Astrocyte (in vitro differentiated cells and primary cell): ENCODE results near the gene NR2F1. TPM values are rescaled to one million over a fixed set of nuclear protein-coding genes. Genes with fewer than 3 reads are reported as not detected.

Experiments
- DNase-seq: peaks from one replicate; pipeline ENCODE4 v3.0.0-alpha.2; 2010; ENCODE audit warnings: low read depth
- FAIRE-seq: peaks from 2 replicates; lab custom pipeline; 2011; peaks lifted over from hg19 to GRCh38; lab: Jason Lieb, UNC
- H2AFZ ChIP-seq: 2 replicates; pipeline ENCODE4 v1.6.0; 2012; ENCODE audit warnings: low read depth, low read length, inconsistent platforms
- H3K27ac ChIP-seq: 2 replicates; pipeline ENCODE4 v1.5.1; 2011; ENCODE audit warnings: low read depth, low read length, inconsistent platforms
- H3K27me3 ChIP-seq: 2 replicates; pipeline ENCODE4 v1.6.0; 2011; ENCODE audit warnings: low read length, inconsistent platforms; ENCODE audit not compliant: insufficient read depth
- H3K36me3 ChIP-seq: 2 replicates; pipeline ENCODE4 v1.5.1; 2011; ENCODE audit warnings: low read length, inconsistent platforms; ENCODE audit not compliant: insufficient read depth
- H3K4me1 ChIP-seq: 2 replicates; pipeline ENCODE4 v1.5.1; 2011; ENCODE audit warnings: low read length, inconsistent platforms; ENCODE audit not compliant: insufficient read depth
- H3K4me2 ChIP-seq: 2 replicates; pipeline ENCODE4 v1.6.0; 2012; ENCODE audit warnings: low read length, inconsistent platforms
- H3K4me3 ChIP-seq: 2 replicates; pipeline ENCODE4 v1.5.1; 2011; ENCODE audit warnings: low read depth, mild to moderate bottlenecking, low read length, inconsistent platforms; ENCODE audit not compliant: insufficient read depth
- H3K79me2 ChIP-seq: 2 replicates; pipeline ENCODE4 v1.6.0; 2012; ENCODE audit warnings: mild to moderate bottlenecking, low read length, inconsistent platforms; ENCODE audit not compliant: insufficient read depth
- H3K9ac ChIP-seq: 2 replicates; pipeline ENCODE4 v1.6.0; 2012; ENCODE audit warnings: mild to moderate bottlenecking, low read length, inconsistent platforms
- H3K9me3 ChIP-seq: 2 replicates; pipeline ENCODE4 v1.5.1; 2012; ENCODE audit warnings: low read depth, mild to moderate bottlenecking, low read length, inconsistent platforms; ENCODE audit not compliant: insufficient read depth
- H4K20me1 ChIP-seq: 2 replicates; pipeline ENCODE4 v1.6.0; 2012; ENCODE audit warnings: low read length, inconsistent platforms; ENCODE audit not compliant: insufficient read depth
- H3K27ac Mint-ChIP-seq: one replicate; pipeline ENCODE4 v1.8.0; 2021; ENCODE audit warnings: mild to moderate bottlenecking, mixed read lengths; ENCODE audit not compliant: unreplicated experiment
- H3K27me3 Mint-ChIP-seq: one replicate; pipeline ENCODE4 v1.8.0; 2021; ENCODE audit warnings: low read depth, mixed read lengths; ENCODE audit not compliant: unreplicated experiment
- H3K36me3 Mint-ChIP-seq: one replicate; pipeline ENCODE4 v1.8.0; 2021; ENCODE audit warnings: low read depth, mixed read lengths; ENCODE audit not compliant: unreplicated experiment
- H3K4me1 Mint-ChIP-seq: one replicate; pipeline ENCODE4 v1.8.0; 2021; ENCODE audit warnings: low read depth, mixed read lengths; ENCODE audit not compliant: unreplicated experiment
- H3K4me3 Mint-ChIP-seq: one replicate; pipeline ENCODE4 v1.8.0; 2021; ENCODE audit warnings: mild to moderate bottlenecking, moderate library complexity, mixed read lengths; ENCODE audit not compliant: unreplicated experiment
- H3K9me3 Mint-ChIP-seq: one replicate; pipeline ENCODE4 v1.8.0; 2021; ENCODE audit warnings: mild to moderate bottlenecking, mixed read lengths; ENCODE audit not compliant: unreplicated experiment
- CTCF ChIP-seq: IDR thresholded peaks from 2 replicates; pipeline ENCODE4 v1.5.1; 2011; ENCODE audit warnings: low read depth, mild to moderate bottlenecking, inconsistent platforms, low read length, moderate library complexity; ENCODE audit not compliant: insufficient read depth
- EZH2 ChIP-seq: IDR thresholded peaks from 2 replicates; pipeline ENCODE4 v1.6.1; 2012; ENCODE audit warnings: mild to moderate bottlenecking, low read length, inconsistent platforms; ENCODE audit not compliant: insufficient read depth
- total RNA-seq: library from RNA; stranded (reverse); gene quantifications from 2 replicates; pipeline ENCODE4 v1.2.1, GENCODE V29; 2021

NR2F1 gene
- total RNA-seq, 1 donor from 2014 or later, result 4.3 TPM

DNA sequence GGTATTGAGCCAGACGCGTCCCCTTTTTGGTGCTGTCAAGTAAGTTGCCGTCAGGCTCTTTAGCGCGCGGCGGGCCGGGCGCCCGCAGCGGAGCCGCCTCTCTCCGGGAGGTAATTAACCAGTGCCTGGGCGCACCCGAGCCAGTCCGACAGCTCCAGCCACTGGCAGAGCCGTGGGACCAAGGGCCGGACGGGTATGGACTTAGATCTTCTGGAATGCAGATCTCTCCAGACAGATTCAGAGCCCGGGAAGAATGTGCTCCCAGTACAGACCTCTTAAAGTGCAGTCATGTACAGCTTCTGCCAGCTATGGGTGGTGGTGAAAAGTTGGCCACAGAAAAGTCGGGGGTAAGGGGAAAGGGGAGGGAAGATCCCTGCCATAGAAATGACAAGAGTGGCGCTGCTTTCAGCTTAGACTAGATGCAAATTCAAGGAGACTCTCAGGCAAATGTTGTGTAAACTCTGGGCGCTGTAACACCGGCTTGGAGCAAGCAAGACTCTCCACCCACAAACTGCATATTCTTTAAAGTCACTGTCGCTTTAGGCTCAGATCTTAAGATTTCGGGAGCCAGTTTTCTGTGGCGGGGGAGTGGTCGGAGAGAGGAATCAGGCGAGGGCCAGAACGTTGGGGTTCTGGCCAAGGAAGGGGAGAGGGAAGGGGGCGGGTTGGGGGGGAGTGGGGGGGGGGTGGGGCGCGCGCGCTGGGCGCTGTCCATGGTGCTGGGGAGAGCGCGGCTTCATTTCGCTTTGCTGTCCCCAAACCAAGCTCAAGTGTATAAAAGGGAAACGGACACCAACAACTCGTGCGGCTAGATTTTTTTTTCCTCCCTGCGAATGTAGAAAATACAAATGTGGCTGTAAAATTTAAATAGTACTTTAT, 29.2 kb downstream of the NR2F1 start:
- Histone ChIP-seq H3K4me3 (peak overlapping the region; percentile 44), H3K9ac (peak overlapping the region; percentile 4), H3K27ac (no peak overlapping the region), H3K4me2 (peak overlapping the region; percentile 87), H3K79me2 (no peaks in the 10 kb centered on the region), H3K27me3 (peaks cover 45% of the 10 kb centered on the region), H3K9me3 (no peaks in the 10 kb centered on the region), H3K4me1 (peaks cover 18% of the 10 kb centered on the region), H4K20me1 (peaks cover 6% of the 10 kb centered on the region), H2AFZ (no peak overlapping the region), H3K36me3 (no peaks in the 10 kb centered on the region)
- FAIRE-seq, result no peak
- peaks cover 2% of the 10 kb centered on the region for H3K9me3 Mint-ChIP-seq
- peak; percentile 80 for TF ChIP-seq EZH2
- TF ChIP-seq CTCF, result no peak
- no peak overlapping the region for H3K27ac Mint-ChIP-seq
- DNase-seq, result peak; percentile 32
- H3K27me3 Mint-ChIP-seq, result peaks cover 93% of the 10 kb centered on the region
- H3K4me1 Mint-ChIP-seq, result peaks cover 3% of the 10 kb centered on the region
- H3K4me3 Mint-ChIP-seq, result peak overlapping the region; percentile 54
- H3K36me3 Mint-ChIP-seq, result no peaks in the 10 kb centered on the region

GRCh38 chr5:93612855-93613243, 29.8 kb downstream of the NR2F1 start:
- H3K27me3 ChIP-seq, result peaks cover 45% of the 10 kb centered on the region
- H3K4me2 ChIP-seq, result peak overlapping the region; percentile 87
- Mint-ChIP-seq H3K27me3 (peaks cover 93% of the 10 kb centered on the region), H3K27ac (no peak overlapping the region), H3K9me3 (peaks cover 2% of the 10 kb centered on the region), H3K4me1 (peaks cover 3% of the 10 kb centered on the region), H3K4me3 (no peak overlapping the region), H3K36me3 (no peaks in the 10 kb centered on the region)
- no peaks in the 10 kb centered on the region for H3K9me3 ChIP-seq
- no peak overlapping the region for H2AFZ ChIP-seq
- no peaks in the 10 kb centered on the region for H3K79me2 ChIP-seq
- H3K4me3 ChIP-seq, result no peak overlapping the region
- no peak for DNase-seq
- H4K20me1 ChIP-seq, result peaks cover 6% of the 10 kb centered on the region
- no peak overlapping the region for H3K27ac ChIP-seq
- H3K4me1 ChIP-seq, result peaks cover 12% of the 10 kb centered on the region
- FAIRE-seq, result no peak
- H3K9ac ChIP-seq, result no peak overlapping the region
- no peak for TF ChIP-seq CTCF
- H3K36me3 ChIP-seq, result no peaks in the 10 kb centered on the region
